Measurements from ENCODE around the gene MAP4K3.
A peak's percentile ranks its signal among the peaks of the same experiment; 100 is the strongest.

MAP4K3 gene

GRCh38 chr2:39269941-39270340 lies 167.1 kb downstream of the MAP4K3 start:
- Histone ChIP-seq H3K36me3 (ENCODE audit: control insufficient read depth, insufficient read depth, low read length) (no peaks in the 10 kb centered on the region), H2BK5ac (ENCODE audit: low read length) (no peak overlapping the region), H3K56ac (ENCODE audit: low read length) (no peak overlapping the region), H3K79me1 (ENCODE audit: low read length) (no peaks in the 10 kb centered on the region), H3K4me1 (ENCODE audit: control insufficient read depth, low read depth, low read length) (peaks cover 1% of the 10 kb centered on the region), H3K18ac (ENCODE audit: low read length) (no peak overlapping the region), H3K27me3 (ENCODE audit: insufficient read depth, low read length, poor library complexity) (no peaks in the 10 kb centered on the region), H2AK5ac (ENCODE audit: low read length) (no peak overlapping the region), H2BK15ac (replicated peaks; ENCODE audit: low read depth) (no peak overlapping the region), H3K9ac (ENCODE audit: low read length) (no peak overlapping the region), H3K23ac (ENCODE audit: low read length) (no peak overlapping the region), H3K4me3 (ENCODE audit: low read length) (no peak overlapping the region), H2BK120ac (ENCODE audit: low read depth, low read length) (no peak overlapping the region), H3K4me2 (ENCODE audit: low read length) (no peak overlapping the region), H3K4ac (ENCODE audit: low read depth, low read length) (no peak overlapping the region), H4K5ac (ENCODE audit: low read length) (no peak overlapping the region), H3K79me2 (ENCODE audit: control insufficient read depth, insufficient read depth, low read length) (no peaks in the 10 kb centered on the region), H3K27ac (ENCODE audit: low read depth, low read length) (no peak overlapping the region), H4K8ac (ENCODE audit: low read depth, low read length) (no peak overlapping the region)
- 100% methylated on average over 1 of the region's 3 CpGs for WGBS (ENCODE audit: extremely low coverage, insufficient coverage, low lambda C conversion rate)
- no peak for DNase-seq

DNA sequence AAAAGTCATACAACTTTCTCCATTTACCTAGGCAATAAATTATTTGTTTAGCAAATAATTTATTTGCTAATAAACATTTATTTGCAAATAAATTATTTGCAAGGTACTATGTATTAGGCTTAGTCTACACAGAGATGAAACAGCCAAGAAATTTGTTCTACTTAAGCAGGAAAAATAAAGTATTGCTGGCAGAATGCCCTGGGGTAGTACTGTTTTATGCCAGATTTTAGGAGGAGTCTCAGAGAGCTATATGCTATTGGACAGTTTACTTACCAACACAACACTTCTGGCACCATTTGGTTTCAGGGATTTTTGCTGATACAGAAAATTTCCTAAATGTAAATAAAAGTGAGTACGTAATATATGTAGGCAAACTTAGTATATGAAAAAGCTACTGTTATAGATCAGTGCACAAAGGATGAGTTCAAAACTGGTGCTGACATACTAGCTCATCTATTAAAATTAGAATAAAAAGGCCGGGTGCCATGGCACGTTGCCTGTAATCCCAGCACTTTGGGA lies 170.1 kb downstream of the MAP4K3 start:
- no peaks in the 10 kb centered on the region for H3K79me2 ChIP-seq (ENCODE audit: control insufficient read depth, insufficient read depth, low read length)
- no peak overlapping the region for H3K27ac ChIP-seq (ENCODE audit: low read depth, low read length)
- no peak overlapping the region for H2BK120ac ChIP-seq (ENCODE audit: low read depth, low read length)
- WGBS (ENCODE audit: extremely low coverage, insufficient coverage, low lambda C conversion rate) = no CpG with 5 or more reads among the region's 3 CpGs
- no peak overlapping the region for H3K56ac ChIP-seq (ENCODE audit: low read length)
- H3K4me3 ChIP-seq (ENCODE audit: low read length) = no peak overlapping the region
- no peak overlapping the region for H3K9ac ChIP-seq (ENCODE audit: low read length)
- no peak overlapping the region for H4K5ac ChIP-seq (ENCODE audit: low read length)
- peaks cover 1% of the 10 kb centered on the region for H3K4me1 ChIP-seq (ENCODE audit: control insufficient read depth, low read depth, low read length)
- no peak overlapping the region for H2AK5ac ChIP-seq (ENCODE audit: low read length)
- H3K4ac ChIP-seq (ENCODE audit: low read depth, low read length) = no peak overlapping the region
- no peaks in the 10 kb centered on the region for H3K27me3 ChIP-seq (ENCODE audit: insufficient read depth, low read length, poor library complexity)
- H3K79me1 ChIP-seq (ENCODE audit: low read length) = no peaks in the 10 kb centered on the region
- H2BK5ac ChIP-seq (ENCODE audit: low read length) = no peak overlapping the region
- H3K36me3 ChIP-seq (ENCODE audit: control insufficient read depth, insufficient read depth, low read length) = no peaks in the 10 kb centered on the region
- DNase-seq = no peak
- no peak overlapping the region for H2BK15ac ChIP-seq (replicated peaks; ENCODE audit: low read depth)
- H4K8ac ChIP-seq (ENCODE audit: low read depth, low read length) = no peak overlapping the region
- H3K18ac ChIP-seq (ENCODE audit: low read length) = no peak overlapping the region
- no peak overlapping the region for H3K23ac ChIP-seq (ENCODE audit: low read length)
- no peak overlapping the region for H3K4me2 ChIP-seq (ENCODE audit: low read length)

GRCh38 chr2:39266139-39266805 lies 170.8 kb downstream of the MAP4K3 start:
- Histone ChIP-seq H2BK15ac (replicated peaks; ENCODE audit: low read depth) (no peak overlapping the region), H4K8ac (ENCODE audit: low read depth, low read length) (no peak overlapping the region), H3K4ac (ENCODE audit: low read depth, low read length) (no peak overlapping the region), H3K4me3 (ENCODE audit: low read length) (no peak overlapping the region), H3K27me3 (ENCODE audit: insufficient read depth, low read length, poor library complexity) (no peaks in the 10 kb centered on the region), H3K18ac (ENCODE audit: low read length) (no peak overlapping the region), H3K79me2 (ENCODE audit: control insufficient read depth, insufficient read depth, low read length) (no peaks in the 10 kb centered on the region), H4K5ac (ENCODE audit: low read length) (no peak overlapping the region), H2AK5ac (ENCODE audit: low read length) (no peak overlapping the region), H3K27ac (ENCODE audit: low read depth, low read length) (no peak overlapping the region), H3K23ac (ENCODE audit: low read length) (no peak overlapping the region), H3K79me1 (ENCODE audit: low read length) (no peaks in the 10 kb centered on the region), H3K56ac (ENCODE audit: low read length) (peak overlapping the region; percentile 25), H3K4me2 (ENCODE audit: low read length) (no peak overlapping the region), H3K4me1 (ENCODE audit: control insufficient read depth, low read depth, low read length) (peaks cover 1% of the 10 kb centered on the region), H2BK5ac (ENCODE audit: low read length) (no peak overlapping the region), H3K9ac (ENCODE audit: low read length) (no peak overlapping the region), H3K36me3 (ENCODE audit: control insufficient read depth, insufficient read depth, low read length) (no peaks in the 10 kb centered on the region), H2BK120ac (ENCODE audit: low read depth, low read length) (no peak overlapping the region)
- peak; percentile 26 for DNase-seq
- WGBS (ENCODE audit: extremely low coverage, insufficient coverage, low lambda C conversion rate) = no CpG with 5 or more reads among the region's 3 CpGs

DNA sequence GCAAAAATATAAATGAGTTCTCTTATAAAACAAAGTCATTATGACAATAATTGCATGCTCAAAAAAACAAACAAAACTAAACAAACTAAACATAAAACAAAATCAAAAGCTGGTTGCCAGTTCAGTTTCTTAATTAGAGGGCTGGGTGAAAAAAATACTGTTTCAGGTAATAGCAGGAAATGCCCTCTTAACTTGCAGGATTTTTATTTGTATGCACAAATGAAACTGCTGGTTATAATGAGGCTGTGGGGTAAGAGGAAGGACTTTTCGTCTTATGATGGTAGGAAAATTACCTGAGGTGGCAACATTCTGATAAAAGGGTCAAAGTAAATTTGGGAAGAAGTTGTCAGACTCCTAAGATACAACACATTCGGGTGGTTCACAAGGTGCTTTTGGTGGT lies 171.8 kb downstream of the MAP4K3 start:
- H3K18ac ChIP-seq (ENCODE audit: low read length) = no peak overlapping the region
- H3K79me2 ChIP-seq (ENCODE audit: control insufficient read depth, insufficient read depth, low read length) = no peaks in the 10 kb centered on the region
- no peak overlapping the region for H2BK120ac ChIP-seq (ENCODE audit: low read depth, low read length)
- WGBS (ENCODE audit: extremely low coverage, insufficient coverage, low lambda C conversion rate) = no CpG with 5 or more reads among the region's 2 CpGs
- H3K4ac ChIP-seq (ENCODE audit: low read depth, low read length) = no peak overlapping the region
- H3K27ac ChIP-seq (ENCODE audit: low read depth, low read length) = no peak overlapping the region
- no peaks in the 10 kb centered on the region for H3K27me3 ChIP-seq (ENCODE audit: insufficient read depth, low read length, poor library complexity)
- H3K4me1 ChIP-seq (ENCODE audit: control insufficient read depth, low read depth, low read length) = peaks cover 1% of the 10 kb centered on the region
- DNase-seq = no peak
- H2AK5ac ChIP-seq (ENCODE audit: low read length) = no peak overlapping the region
- no peak overlapping the region for H3K4me3 ChIP-seq (ENCODE audit: low read length)
- H4K8ac ChIP-seq (ENCODE audit: low read depth, low read length) = no peak overlapping the region
- no peak overlapping the region for H2BK15ac ChIP-seq (replicated peaks; ENCODE audit: low read depth)
- no peak overlapping the region for H3K56ac ChIP-seq (ENCODE audit: low read length)
- H4K5ac ChIP-seq (ENCODE audit: low read length) = no peak overlapping the region
- no peak overlapping the region for H2BK5ac ChIP-seq (ENCODE audit: low read length)
- H3K23ac ChIP-seq (ENCODE audit: low read length) = no peak overlapping the region
- H3K36me3 ChIP-seq (ENCODE audit: control insufficient read depth, insufficient read depth, low read length) = no peaks in the 10 kb centered on the region
- no peak overlapping the region for H3K4me2 ChIP-seq (ENCODE audit: low read length)
- no peaks in the 10 kb centered on the region for H3K79me1 ChIP-seq (ENCODE audit: low read length)
- no peak overlapping the region for H3K9ac ChIP-seq (ENCODE audit: low read length)

DNA sequence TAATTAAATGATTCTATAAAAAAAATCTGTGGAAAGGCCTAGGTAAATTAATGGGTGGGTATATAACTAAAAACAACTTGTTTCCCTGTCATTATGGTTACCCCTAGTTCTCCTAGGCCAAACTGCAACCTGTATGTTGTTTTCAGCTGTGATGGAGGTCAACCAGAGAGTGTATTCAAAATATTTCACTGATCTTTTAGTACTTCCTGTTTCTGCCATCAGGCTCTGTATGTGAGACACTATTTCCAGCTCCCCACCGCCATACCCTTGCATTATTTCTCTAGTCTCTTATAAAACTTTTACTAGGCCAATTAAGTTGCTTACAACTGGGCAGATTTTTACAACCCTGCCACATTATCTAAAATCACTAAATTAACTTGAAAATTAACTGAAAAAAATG lies 172.4 kb downstream of the MAP4K3 start:
- Histone ChIP-seq H3K4me1 (ENCODE audit: control insufficient read depth, low read depth, low read length) (peaks cover 1% of the 10 kb centered on the region), H3K23ac (ENCODE audit: low read length) (no peak overlapping the region), H2BK15ac (replicated peaks; ENCODE audit: low read depth) (no peak overlapping the region), H3K4me3 (ENCODE audit: low read length) (no peak overlapping the region), H2BK120ac (ENCODE audit: low read depth, low read length) (no peak overlapping the region), H4K5ac (ENCODE audit: low read length) (no peak overlapping the region), H3K27me3 (ENCODE audit: insufficient read depth, low read length, poor library complexity) (no peaks in the 10 kb centered on the region), H3K36me3 (ENCODE audit: control insufficient read depth, insufficient read depth, low read length) (no peaks in the 10 kb centered on the region), H3K4me2 (ENCODE audit: low read length) (no peak overlapping the region), H4K8ac (ENCODE audit: low read depth, low read length) (no peak overlapping the region), H3K27ac (ENCODE audit: low read depth, low read length) (no peak overlapping the region), H3K79me1 (ENCODE audit: low read length) (no peaks in the 10 kb centered on the region), H3K79me2 (ENCODE audit: control insufficient read depth, insufficient read depth, low read length) (no peaks in the 10 kb centered on the region), H3K56ac (ENCODE audit: low read length) (no peak overlapping the region), H3K9ac (ENCODE audit: low read length) (no peak overlapping the region), H3K4ac (ENCODE audit: low read depth, low read length) (no peak overlapping the region), H3K18ac (ENCODE audit: low read length) (no peak overlapping the region), H2BK5ac (ENCODE audit: low read length) (no peak overlapping the region), H2AK5ac (ENCODE audit: low read length) (no peak overlapping the region)
- WGBS (ENCODE audit: extremely low coverage, insufficient coverage, low lambda C conversion rate) = no CpG with 5 or more reads among the region's 1 CpG
- no peak for DNase-seq

- no peak for DNase-seq
- Histone ChIP-seq H4K8ac (ENCODE audit: low read depth, low read length) (no peak overlapping the region), H3K9ac (ENCODE audit: low read length) (no peak overlapping the region), H2BK120ac (ENCODE audit: low read depth, low read length) (no peak overlapping the region), H2AK5ac (ENCODE audit: low read length) (no peak overlapping the region), H3K36me3 (ENCODE audit: control insufficient read depth, insufficient read depth, low read length) (peaks cover 2% of the 10 kb centered on the region), H3K4me2 (ENCODE audit: low read length) (no peak overlapping the region), H3K18ac (ENCODE audit: low read length) (no peak overlapping the region), H3K4ac (ENCODE audit: low read depth, low read length) (no peak overlapping the region), H3K4me1 (ENCODE audit: control insufficient read depth, low read depth, low read length) (no peaks in the 10 kb centered on the region), H2BK15ac (replicated peaks; ENCODE audit: low read depth) (no peak overlapping the region), H4K5ac (ENCODE audit: low read length) (no peak overlapping the region), H3K79me2 (ENCODE audit: control insufficient read depth, insufficient read depth, low read length) (no peaks in the 10 kb centered on the region), H3K79me1 (ENCODE audit: low read length) (no peaks in the 10 kb centered on the region), H3K4me3 (ENCODE audit: low read length) (no peak overlapping the region), H3K27me3 (ENCODE audit: insufficient read depth, low read length, poor library complexity) (no peaks in the 10 kb centered on the region), H3K23ac (ENCODE audit: low read length) (no peak overlapping the region), H3K27ac (ENCODE audit: low read depth, low read length) (no peak overlapping the region), H2BK5ac (ENCODE audit: low read length) (no peak overlapping the region), H3K56ac (ENCODE audit: low read length) (no peak overlapping the region)
- no CpG with 5 or more reads among the region's 4 CpGs for WGBS (ENCODE audit: extremely low coverage, insufficient coverage, low lambda C conversion rate)
Observed at GRCh38 chr2:39260087-39260486, 177.0 kb downstream of the MAP4K3 start.
